ENCODE measurements around the gene SCAMP5. TPM values are rescaled to one million over a fixed set of nuclear protein-coding genes. Genes with fewer than 3 reads are reported as not detected.

The SCAMP5 gene
- total RNA-seq, 1 experiment from 2014 or later, result 6.2 TPM

GRCh38 chr15:74963213-74963612, 32.1 kb upstream of the SCAMP5 start:
- CTCF ChIA-PET, result interaction anchor here (0.8 to 3.0 kb wide), 2 partner anchors 12 to 25 kb away, joined by 3 to 10 read pairs; no protein-coding TSS in a partner anchor
- Histone ChIP-seq H3K27me3 (ENCODE audit: insufficient read depth, low read length) (no peaks in the 10 kb centered on the region), H3K9me2 (ENCODE audit: insufficient read depth) (no peaks in the 10 kb centered on the region), H3K4me2 (ENCODE audit: low read length) (no peak overlapping the region), H3K27ac (ENCODE audit: low read depth, low read length) (no peak overlapping the region), H3K4me1 (ENCODE audit: control insufficient read depth in 1 of 2, insufficient read depth in 2 of 2, low read length in 2 of 2) (peaks cover 4 to 21% of the 10 kb centered on the region in 2 experiments), H3K79me2 (ENCODE audit: insufficient read depth, low read length) (no peaks in the 10 kb centered on the region), H3K36me3 (ENCODE audit: control insufficient read depth in 1 of 2, insufficient read depth in 2 of 2, low read length in 2 of 2) (no peaks in the 10 kb centered on the region), H3K9me3 (ENCODE audit: control insufficient read depth in 1 of 2, insufficient read depth in 1 of 2, low read depth in 1 of 2, low read length in 2 of 2) (no peaks in the 10 kb centered on the region), H3K4me3 (replicated peaks in 1 of 2; ENCODE audit: low read depth in 1 of 2, low read length in 2 of 2) (no peak overlapping the region), H3K9ac (ENCODE audit: low read length) (no peak overlapping the region), H2AFZ (ENCODE audit: low read depth, low read length, poor library complexity, severe bottlenecking) (no peak overlapping the region), H4K20me1 (ENCODE audit: insufficient read depth) (no peaks in the 10 kb centered on the region)
- no TSS peak for BruUV-seq (replicated peaks)
- intact Hi-C loops (cut with micrococcal nuclease), result no loop called here
- no peak for ATAC-seq
- DNase-seq (ENCODE audit: low read depth, low spot score), result no peak
- POLR2A ChIA-PET, result no interaction called here
- RAD21 ChIA-PET (ENCODE audit: low non-redundant PET in 1 of 2, low total read pairs in 2 of 2, uncharacterized antibody in 2 of 2, unreplicated experiment in 2 of 2), result no interaction called here
- TF ChIP-seq TCF7L2 (IDR thresholded peaks at IDR 0.05; ENCODE audit: borderline replicate concordance, extremely low read depth, insufficient read depth, insufficient read length), result no peak
- no peak for TF ChIP-seq RAD21 (IDR thresholded peaks at IDR 0.05; ENCODE audit: low read depth)

- POLR2A ChIA-PET, result no interaction called here
- intact Hi-C loops (cut with micrococcal nuclease), result no loop called here
- H3K9ac ChIP-seq (ENCODE audit: low read length), result no peak overlapping the region
- no TSS peak for BruUV-seq (replicated peaks)
- no peaks in the 10 kb centered on the region for H4K20me1 ChIP-seq (ENCODE audit: insufficient read depth)
- no peak overlapping the region for H3K4me2 ChIP-seq (ENCODE audit: low read length)
- no peaks in the 10 kb centered on the region for H3K9me3 ChIP-seq (ENCODE audit: control insufficient read depth in 1 of 2, insufficient read depth in 1 of 2, low read depth in 1 of 2, low read length in 2 of 2)
- no peaks in the 10 kb centered on the region for H3K27me3 ChIP-seq (ENCODE audit: insufficient read depth, low read length)
- no peak overlapping the region for H3K4me3 ChIP-seq (replicated peaks in 1 of 2; ENCODE audit: low read depth in 1 of 2, low read length in 2 of 2)
- no peaks in the 10 kb centered on the region for H3K9me2 ChIP-seq (ENCODE audit: insufficient read depth)
- H3K4me1 ChIP-seq (ENCODE audit: control insufficient read depth in 1 of 2, insufficient read depth in 2 of 2, low read length in 2 of 2), result peaks cover 0 to 12% of the 10 kb centered on the region in 2 experiments; a peak in 3 of 4 replicates
- no peak for ATAC-seq
- RAD21 ChIA-PET (ENCODE audit: low non-redundant PET in 1 of 2, low total read pairs in 2 of 2, uncharacterized antibody in 2 of 2, unreplicated experiment in 2 of 2), result no interaction called here
- no peak for TF ChIP-seq MAX (IDR thresholded peaks at IDR 0.05)
- no peak for TF ChIP-seq CBX3 (IDR thresholded peaks at IDR 0.05; ENCODE audit: low read depth)
- TF ChIP-seq TCF7L2 (IDR thresholded peaks at IDR 0.05; ENCODE audit: borderline replicate concordance, extremely low read depth, insufficient read depth, insufficient read length), result no peak
- no peak for TF ChIP-seq RAD21 (IDR thresholded peaks at IDR 0.05; ENCODE audit: low read depth)
- no peak for TF ChIP-seq EZH2phosphoT487 (IDR thresholded peaks at IDR 0.05; ENCODE audit: borderline replicate concordance)
- TF ChIP-seq REST (IDR thresholded peaks at IDR 0.05; ENCODE audit: low read depth), result no peak
- TF ChIP-seq CTCF (IDR thresholded peaks at IDR 0.05 in 2 of 3, conservative IDR thresholded peaks at IDR 0.05 in 1 of 3; ENCODE audit: borderline replicate concordance in 1 of 3, insufficient read depth in 1 of 3, low read depth in 2 of 3, low read length in 2 of 3), result no peak
- no peak for TF ChIP-seq SP1 (IDR thresholded peaks at IDR 0.05; ENCODE audit: low read depth)
- no peak for TF ChIP-seq POLR2AphosphoS5 (IDR thresholded peaks at IDR 0.05; ENCODE audit: low read depth, low read length)
- TF ChIP-seq FOSL1 (IDR thresholded peaks at IDR 0.05; ENCODE audit: low read depth), result no peak
- TF ChIP-seq CEBPB (IDR thresholded peaks at IDR 0.05; ENCODE audit: low read depth), result no peak
- no peak for TF ChIP-seq ZNF274 (IDR thresholded peaks at IDR 0.05; ENCODE audit: low read depth, low read length)
- DNase-seq (ENCODE audit: low read depth, low spot score), result no peak
- no peak overlapping the region for H3K27ac ChIP-seq (ENCODE audit: low read depth, low read length)
- H3K79me2 ChIP-seq (ENCODE audit: insufficient read depth, low read length), result no peaks in the 10 kb centered on the region
- H2AFZ ChIP-seq (ENCODE audit: low read depth, low read length, poor library complexity, severe bottlenecking), result no peak overlapping the region
- H3K36me3 ChIP-seq (ENCODE audit: control insufficient read depth in 1 of 2, insufficient read depth in 2 of 2, low read length in 2 of 2), result no peaks in the 10 kb centered on the region
- CTCF ChIA-PET, result no interaction called here
Measured at GRCh38 chr15:74964794-74965193, 30.6 kb upstream of the SCAMP5 start.
